Peyer's patch (tissue), 4 donors: ENCODE results near the gene BCL2L11. TPM values are rescaled to one million over a fixed set of nuclear protein-coding genes. Genes with fewer than 3 reads are reported as not detected.

Experiments used
- DNase-seq, 3 donors: peaks; one replicate each; pipeline ENCODE4 v3.0.0-alpha.2; 2017 to 2019
- H3K27ac ChIP-seq, 4 donors: fragments of 200-600 bp; sonication (generic); one replicate each; pipeline ENCODE4 v1.5.1; 2016 to 2019
- H3K27me3 ChIP-seq, 2 donors: fragments of 200-600 bp; sonication (generic); one replicate each; pipeline ENCODE4 v1.5.1; 2019
- H3K36me3 ChIP-seq, 3 donors: fragments of 200-600 bp; sonication (generic); one replicate each; pipeline ENCODE4 v1.5.1; 2016 to 2019
- H3K4me1 ChIP-seq, 4 donors: fragments of 200-600 bp; sonication (generic); one replicate each; pipeline ENCODE4 v1.5.1; 2016 to 2019
- H3K4me3 ChIP-seq, 4 donors: fragments of 200-600 bp; sonication (generic); 1 replicate in 3 of 4; 2 replicates in 1 of 4; pipeline ENCODE4 v1.5.1; 2016 to 2019; ENCODE audit warnings: mild to moderate bottlenecking in 1 of 4
- H3K9me3 ChIP-seq, 4 donors: fragments of 200-600 bp; sonication (generic); one replicate each; pipeline ENCODE4 v1.5.1; 2016 to 2019; ENCODE audit warnings: mild to moderate bottlenecking in 1 of 4
- POLR2A ChIP-seq, 2 donors: fragments of 450-650 bp; IDR thresholded peaks; one replicate each; pipeline ENCODE4 v1.5.1; 2017; ENCODE audit warnings: antibody characterized with exemption in 2 of 2, mild to moderate bottlenecking in 2 of 2, moderate library complexity in 2 of 2
- total RNA-seq, 4 donors: library from RNA; depleted of rRNA; stranded (reverse); fragments of >200 nt; gene quantifications; one replicate each; pipeline ENCODE4 v1.1.0, GENCODE V29; 2016
- TF ChIP-seq, protein P1 (sequence below), 6 experiments: fragments of 450-650 bp in 4 of 6; fragments of 200-600 bp in 2 of 6; sonication (generic) in 1 of 6; IDR thresholded peaks; one replicate each; pipeline ENCODE4 v1.5.1; 2017 to 2019; ENCODE audit warnings: antibody characterized with exemption in 6 of 6, mild to moderate bottlenecking in 3 of 6, moderate library complexity in 1 of 6

Gene BCL2L11
- total RNA-seq, 4 donors from 2014 or later, result 35.9 to 98.1 (median 62.2) TPM

GRCh38 chr2:111102216-111102615 lies 18.5 kb upstream of the BCL2L11 start:
- H3K36me3 ChIP-seq, result no peaks in the 10 kb centered on the region
- no peak for TF ChIP-seq POLR2A (IDR thresholded peaks at IDR 0.05)
- TF ChIP-seq, protein P1, sequence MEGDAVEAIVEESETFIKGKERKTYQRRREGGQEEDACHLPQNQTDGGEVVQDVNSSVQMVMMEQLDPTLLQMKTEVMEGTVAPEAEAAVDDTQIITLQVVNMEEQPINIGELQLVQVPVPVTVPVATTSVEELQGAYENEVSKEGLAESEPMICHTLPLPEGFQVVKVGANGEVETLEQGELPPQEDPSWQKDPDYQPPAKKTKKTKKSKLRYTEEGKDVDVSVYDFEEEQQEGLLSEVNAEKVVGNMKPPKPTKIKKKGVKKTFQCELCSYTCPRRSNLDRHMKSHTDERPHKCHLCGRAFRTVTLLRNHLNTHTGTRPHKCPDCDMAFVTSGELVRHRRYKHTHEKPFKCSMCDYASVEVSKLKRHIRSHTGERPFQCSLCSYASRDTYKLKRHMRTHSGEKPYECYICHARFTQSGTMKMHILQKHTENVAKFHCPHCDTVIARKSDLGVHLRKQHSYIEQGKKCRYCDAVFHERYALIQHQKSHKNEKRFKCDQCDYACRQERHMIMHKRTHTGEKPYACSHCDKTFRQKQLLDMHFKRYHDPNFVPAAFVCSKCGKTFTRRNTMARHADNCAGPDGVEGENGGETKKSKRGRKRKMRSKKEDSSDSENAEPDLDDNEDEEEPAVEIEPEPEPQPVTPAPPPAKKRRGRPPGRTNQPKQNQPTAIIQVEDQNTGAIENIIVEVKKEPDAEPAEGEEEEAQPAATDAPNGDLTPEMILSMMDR (IDR thresholded peaks at IDR 0.05), result no peak
- no peak overlapping the region for H3K27ac ChIP-seq
- H3K27me3 ChIP-seq, result no peaks in the 10 kb centered on the region
- DNase-seq, result no peak
- H3K4me1 ChIP-seq, result no peaks in the 10 kb centered on the region
- H3K9me3 ChIP-seq, result no peaks in the 10 kb centered on the region
- H3K4me3 ChIP-seq, result no peak overlapping the region

DNA sequence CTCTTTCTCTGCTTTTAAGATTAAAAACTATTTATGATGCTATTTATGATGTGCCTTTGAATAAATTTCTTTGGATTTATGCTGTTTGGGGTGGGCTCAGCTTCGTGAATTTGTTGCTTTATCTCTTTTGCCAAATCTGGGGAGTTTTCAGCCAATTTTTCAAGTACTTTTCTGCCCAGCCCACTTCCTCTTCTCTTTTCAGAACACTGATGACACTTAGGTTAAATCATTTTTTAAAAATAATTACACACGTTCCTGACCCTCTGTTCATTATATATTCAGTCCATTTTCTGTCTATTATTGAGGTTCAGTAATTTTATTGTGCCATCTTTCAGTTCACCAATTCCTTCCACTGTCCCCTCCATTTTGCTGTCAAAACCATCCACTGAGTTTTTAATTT lies 14.8 kb upstream of the BCL2L11 start:
- Histone ChIP-seq H3K27me3 (no peaks in the 10 kb centered on the region), H3K4me1 (no peaks in the 10 kb centered on the region)
- TF ChIP-seq POLR2A (IDR thresholded peaks at IDR 0.05), result no peak
- TF ChIP-seq, protein P1 (IDR thresholded peaks at IDR 0.05), result no peak

DNA sequence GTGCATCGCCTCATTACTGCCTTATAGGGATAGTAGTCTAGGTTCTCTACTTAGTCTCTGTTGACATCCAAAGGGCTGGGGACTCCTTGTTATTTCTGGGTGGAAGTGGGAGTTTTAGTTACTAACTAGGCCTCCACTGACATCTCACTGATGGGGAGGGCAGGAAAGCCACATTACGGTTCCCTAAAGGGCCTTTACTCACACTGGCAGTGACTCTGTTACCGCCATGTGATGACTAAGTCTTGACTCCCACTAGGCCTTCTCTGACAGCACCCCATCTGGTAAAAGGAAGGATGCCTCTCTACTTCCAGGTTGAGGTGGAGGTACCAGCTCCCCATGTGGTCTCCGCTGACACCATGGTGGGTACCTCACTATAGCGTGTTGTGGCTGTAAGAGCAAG lies 14.0 kb upstream of the BCL2L11 start:
- H3K4me3 ChIP-seq, result no peak overlapping the region
- H3K9me3 ChIP-seq, result no peaks in the 10 kb centered on the region
- H3K4me1 ChIP-seq, result no peaks in the 10 kb centered on the region
- H3K27ac ChIP-seq, result no peak overlapping the region
- TF ChIP-seq POLR2A (IDR thresholded peaks at IDR 0.05), result no peak
- TF ChIP-seq, protein P1 (IDR thresholded peaks at IDR 0.05), result no peak
- no peak for DNase-seq
- no peaks in the 10 kb centered on the region for H3K36me3 ChIP-seq
- no peaks in the 10 kb centered on the region for H3K27me3 ChIP-seq

More for the DNA sequence above, 14.8 kb upstream of the BCL2L11 start:
- Histone ChIP-seq H3K36me3 (no peaks in the 10 kb centered on the region), H3K27ac (no peak overlapping the region), H3K4me3 (no peak overlapping the region), H3K9me3 (no peaks in the 10 kb centered on the region)
- no peak for DNase-seq

DNA sequence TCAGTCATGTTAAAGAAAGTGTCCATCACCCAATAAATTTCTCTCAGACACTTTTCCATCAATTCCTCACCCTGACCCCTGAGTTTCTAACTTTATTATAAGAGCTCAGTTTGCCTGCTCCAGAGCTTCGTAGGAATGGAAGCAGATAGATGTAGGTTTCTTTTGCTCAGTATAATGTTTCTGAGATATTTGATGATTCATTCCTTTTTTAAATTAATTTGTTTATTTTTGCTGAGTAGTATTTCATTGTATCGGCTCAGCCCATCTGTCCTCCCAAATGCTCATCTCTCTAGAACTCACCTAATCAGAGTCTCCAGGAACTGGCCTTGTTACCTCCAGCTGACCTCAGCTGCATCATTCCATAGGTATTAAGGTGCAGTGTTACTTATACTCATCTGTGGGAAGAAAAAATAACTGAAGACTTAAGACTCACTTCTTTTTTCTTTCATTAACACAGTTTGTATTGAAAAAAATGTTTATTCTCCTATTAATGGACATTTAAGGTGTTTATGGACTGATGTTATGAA lies 11.9 kb upstream of the BCL2L11 start:
- no peak for TF ChIP-seq POLR2A (IDR thresholded peaks at IDR 0.05)
- TF ChIP-seq, protein P1 (IDR thresholded peaks at IDR 0.05), result no peak
- no peaks in the 10 kb centered on the region for H3K4me1 ChIP-seq
- H3K36me3 ChIP-seq, result no peaks in the 10 kb centered on the region
- no peaks in the 10 kb centered on the region for H3K9me3 ChIP-seq
- no peak overlapping the region for H3K4me3 ChIP-seq
- no peak for DNase-seq
- no peak overlapping the region for H3K27ac ChIP-seq
- H3K27me3 ChIP-seq, result no peaks in the 10 kb centered on the region

DNA sequence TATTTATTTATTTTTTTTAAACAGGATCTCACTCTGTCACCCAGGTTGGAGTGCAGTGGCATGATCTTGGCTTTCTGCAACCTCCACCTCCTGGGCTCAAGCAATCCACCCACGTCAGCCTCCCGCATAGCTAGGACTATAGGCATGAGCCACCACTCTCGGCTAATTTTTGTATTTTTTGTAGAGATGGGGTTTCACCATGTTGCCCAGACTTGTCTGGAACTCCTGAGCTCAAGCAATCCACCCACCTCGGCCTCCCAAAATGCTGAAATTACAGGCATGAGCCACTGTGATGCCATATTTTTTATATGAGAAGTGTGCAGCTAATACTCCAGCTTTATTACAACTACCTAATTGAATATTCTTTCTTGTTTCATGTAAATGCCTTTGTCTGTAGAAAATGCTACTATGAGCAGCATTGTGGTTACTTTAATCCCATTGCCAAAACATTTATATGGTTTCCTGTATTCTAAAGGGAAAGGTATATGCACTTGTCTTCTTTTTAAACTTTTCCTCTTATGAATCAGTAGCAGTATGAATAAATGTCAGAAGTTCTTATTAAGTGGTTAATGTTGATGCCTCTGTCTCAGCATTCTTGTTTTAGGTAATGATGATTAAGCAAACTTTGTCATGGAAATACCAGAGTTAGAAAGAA lies 9.5 kb upstream of the BCL2L11 start:
- Histone ChIP-seq H3K27me3 (no peaks in the 10 kb centered on the region), H3K9me3 (no peaks in the 10 kb centered on the region), H3K4me1 (no peaks in the 10 kb centered on the region), H3K36me3 (no peaks in the 10 kb centered on the region), H3K4me3 (no peak overlapping the region), H3K27ac (no peak overlapping the region)
- DNase-seq, result no peak
- no peak for TF ChIP-seq POLR2A (IDR thresholded peaks at IDR 0.05)
- TF ChIP-seq, protein P1 (IDR thresholded peaks at IDR 0.05), result no peak
